ENCODE results near the gene OGFR.
A peak's percentile ranks its signal among the peaks of the same experiment; 100 is the strongest.

Gene OGFR

GRCh38 chr20:62816031-62816883 is 11.6 kb downstream of the OGFR start:
- no peak for DNase-seq

- no peak for DNase-seq
Observed at GRCh38 chr20:62816884-62817873, 12.5 kb downstream of the OGFR start, which contains the start of gene COL9A3. Gene COL9A3, plus strand, starts transcription at chr20:62817050. Its CDS starts 15 bp downstream, at chr20:62817065.

- no peak for DNase-seq
Observed at GRCh38 chr20:62817975-62818591, 13.4 kb downstream of the OGFR start.

- DNase-seq = no peak
Observed at GRCh38 chr20:62818592-62819493, 14.2 kb downstream of the OGFR start.

DNA sequence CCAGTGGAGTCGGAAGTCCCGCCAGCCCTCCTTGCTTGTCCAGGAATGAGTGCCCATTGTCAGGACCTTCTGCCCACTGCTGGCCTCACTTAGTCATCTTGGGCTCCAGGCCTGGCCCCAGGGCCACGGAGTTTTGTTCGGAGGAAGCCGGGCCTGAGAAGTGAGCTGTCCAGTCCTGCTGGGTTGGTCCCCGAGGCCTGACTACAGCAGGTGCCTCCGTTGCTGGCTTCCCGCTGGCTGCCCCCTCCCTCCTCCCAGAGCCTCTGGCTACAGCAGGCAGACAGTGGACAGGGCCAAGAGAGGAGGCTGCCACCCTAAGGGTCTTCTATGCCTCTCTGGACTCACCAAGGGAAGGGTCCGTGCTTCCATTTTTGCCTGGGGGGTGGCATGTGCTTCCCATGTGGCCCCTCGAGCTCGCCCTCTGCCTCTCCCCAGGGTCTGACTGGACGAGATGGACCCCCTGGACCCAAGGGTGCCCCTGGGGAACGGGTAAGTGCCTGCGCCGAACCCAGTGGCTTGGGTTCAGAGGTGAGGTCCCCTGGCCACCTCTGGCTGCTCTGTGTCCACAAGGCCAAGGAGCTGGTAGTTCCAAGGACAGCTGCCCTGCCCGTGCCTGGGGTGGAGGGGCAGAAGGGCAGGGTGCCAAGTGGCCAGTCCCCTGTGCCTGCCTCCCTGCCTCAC is 15.0 kb downstream of the OGFR start:
- DNase-seq = no peak

- no peak for DNase-seq
Observed at GRCh38 chr20:62820208-62820961, 15.8 kb downstream of the OGFR start.

GRCh38 chr20:62820962-62821725 is 16.5 kb downstream of the OGFR start:
- DNase-seq = no peak

- no peak for DNase-seq
Observed at GRCh38 chr20:62821726-62822210, 17.1 kb downstream of the OGFR start.

- no peak for DNase-seq
Observed at GRCh38 chr20:62822239-62822787, 17.7 kb downstream of the OGFR start.

DNA sequence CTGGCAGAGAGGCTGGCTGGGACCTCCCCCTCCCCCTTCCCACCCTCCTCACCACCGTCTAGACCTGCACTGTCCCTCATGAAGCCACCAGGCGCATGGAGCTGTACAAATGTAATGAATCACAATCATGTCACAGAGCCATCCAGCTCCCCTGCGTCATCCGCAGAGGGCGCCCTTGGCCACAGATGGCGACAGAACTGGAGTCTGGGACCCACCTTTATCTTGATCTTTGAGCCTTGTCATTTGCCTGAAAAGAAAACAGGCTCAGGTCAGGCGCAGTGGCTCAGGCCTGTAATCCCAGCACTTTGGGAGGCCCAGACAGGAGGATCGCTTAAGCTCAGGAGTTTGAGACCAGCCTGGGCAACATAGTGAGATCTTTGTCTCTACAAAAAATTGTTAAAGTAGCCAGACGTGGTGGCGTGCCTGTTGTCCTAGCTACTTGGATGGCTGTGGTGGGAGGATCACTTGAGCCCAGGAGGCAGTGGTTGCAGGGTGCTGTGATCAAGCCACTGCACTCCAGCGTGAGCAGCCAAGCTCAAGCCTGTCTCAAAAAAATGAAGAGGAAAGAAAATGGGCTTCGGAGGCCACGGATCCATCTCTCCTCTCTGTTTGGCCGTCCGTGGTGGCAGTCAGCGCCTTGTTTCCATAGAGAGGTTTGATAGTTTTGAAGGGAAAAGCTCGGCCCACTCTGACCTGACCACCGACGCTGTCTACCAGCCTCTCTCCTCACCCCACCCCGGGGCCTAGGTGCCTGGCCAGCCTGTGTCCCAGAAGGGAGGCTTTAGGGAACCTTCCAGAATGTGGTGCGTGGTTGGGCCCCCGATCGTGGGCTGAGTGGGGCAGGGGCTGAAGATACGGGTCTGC is 18.4 kb downstream of the OGFR start:
- DNase-seq = peak; percentile 37

DNA sequence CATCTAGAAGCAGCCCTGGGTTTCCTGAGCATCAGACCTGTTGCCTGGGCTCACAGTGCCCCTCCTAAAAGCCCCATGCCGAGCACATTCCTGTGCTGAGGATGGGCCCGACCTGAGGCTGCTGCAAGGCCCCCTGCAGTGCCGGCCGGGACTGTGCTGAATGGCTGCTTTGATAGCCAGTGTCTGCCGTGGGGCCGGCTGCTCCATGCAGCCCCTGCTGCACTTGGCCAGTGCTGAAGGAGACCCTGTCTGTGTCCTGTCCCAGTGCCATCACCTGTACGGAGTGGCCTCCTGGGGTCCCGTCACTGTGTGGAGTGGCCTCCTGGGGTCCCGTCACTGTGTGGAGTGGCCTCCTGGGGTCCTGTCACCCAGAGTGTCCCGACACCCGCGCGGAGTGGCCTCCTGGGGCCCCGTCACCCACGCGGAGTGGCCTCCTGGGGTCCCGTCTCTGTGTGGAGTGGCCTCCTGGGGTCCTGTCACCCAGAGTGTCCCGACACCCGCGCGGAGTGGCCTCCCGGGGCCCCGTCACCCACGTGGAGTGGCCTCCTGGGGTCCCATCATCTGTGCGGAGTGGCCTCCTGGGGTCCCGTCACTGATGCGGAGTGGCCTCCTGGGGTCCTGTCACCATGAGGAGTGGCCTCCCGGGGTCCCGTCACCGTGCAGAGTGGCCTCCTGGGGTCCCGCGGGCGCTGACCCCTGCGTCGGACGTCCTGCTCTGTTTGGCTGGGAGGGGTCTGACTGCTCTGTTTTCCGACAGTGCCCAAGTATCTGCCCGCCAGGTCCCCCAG is 19.2 kb downstream of the OGFR start:
- DNase-seq = no peak

- DNase-seq = peak; percentile 73
Observed at GRCh38 chr20:62824476-62825332, 20.1 kb downstream of the OGFR start.

- DNase-seq = no peak
Observed at GRCh38 chr20:62825333-62825985, 20.8 kb downstream of the OGFR start.

DNA sequence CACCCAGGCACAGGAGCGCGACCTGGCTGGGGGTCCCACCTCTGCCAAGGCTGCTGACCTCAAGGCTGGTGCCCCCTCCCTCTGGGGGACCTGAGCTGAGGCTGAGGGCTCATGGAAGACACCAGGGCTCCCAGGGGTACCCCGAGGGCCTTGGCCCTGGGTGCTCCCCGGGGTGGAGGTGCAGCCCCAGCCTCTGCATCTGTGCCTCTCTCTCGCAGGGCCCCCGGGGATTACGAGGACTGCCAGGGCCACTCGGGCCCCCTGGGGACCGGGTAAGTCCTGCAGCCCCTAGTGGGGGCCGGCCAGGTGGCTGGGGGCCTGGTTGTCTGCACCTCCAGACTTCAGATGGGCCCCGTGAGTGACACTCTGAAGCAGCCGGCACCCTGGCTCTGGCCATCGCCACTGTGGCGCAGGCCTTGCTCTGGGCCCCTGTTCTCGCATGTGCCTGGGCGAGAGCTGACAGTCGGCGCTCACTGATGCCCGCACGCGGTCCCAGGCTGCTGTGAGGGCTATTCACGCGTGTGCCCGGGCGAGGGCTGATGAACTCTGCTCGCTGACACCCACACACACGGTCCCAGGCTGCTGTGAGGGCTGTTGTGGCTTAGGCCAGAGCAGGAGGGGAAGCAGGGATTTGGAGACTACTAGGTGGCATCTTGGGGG is 21.5 kb downstream of the OGFR start:
- no peak for DNase-seq

DNA sequence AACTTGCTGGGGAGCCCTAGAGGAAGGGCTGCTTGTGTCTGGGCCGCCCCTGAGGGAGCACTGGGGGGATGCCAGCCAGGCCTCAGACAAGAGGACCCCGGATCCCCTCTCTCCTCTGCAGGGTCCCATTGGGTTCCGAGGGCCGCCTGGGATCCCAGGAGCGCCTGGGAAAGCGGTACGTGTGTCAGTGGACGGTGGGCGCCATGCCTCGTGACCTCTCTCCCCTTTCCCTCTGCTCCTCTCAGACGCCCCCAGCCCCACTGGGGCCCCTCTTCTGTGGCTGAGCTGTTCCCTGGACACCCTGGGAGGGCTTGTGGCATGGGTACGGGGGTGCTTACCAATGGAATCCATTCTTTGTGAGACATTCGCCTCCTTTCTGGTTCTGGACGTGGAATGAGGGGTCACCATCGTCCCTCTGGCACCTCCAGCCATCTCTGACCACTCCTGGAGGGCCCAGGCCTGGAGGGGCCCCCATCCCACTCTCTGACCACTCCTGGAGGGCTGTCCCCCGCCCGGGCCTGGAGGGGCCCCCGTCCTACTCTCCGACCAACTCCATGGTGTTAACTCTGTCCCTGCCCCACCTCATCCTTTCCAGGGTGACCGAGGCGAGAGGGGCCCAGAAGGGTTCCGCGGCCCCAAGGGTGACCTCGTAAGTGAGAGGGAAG is 22.1 kb downstream of the OGFR start:
- DNase-seq = no peak
